Posterior vena cava (tissue), 2 donors: ENCODE data around the gene BCO1. TPM values are rescaled to one million over a fixed set of nuclear protein-coding genes. Genes with fewer than 3 reads are reported as not detected.
A peak's percentile ranks its signal among the peaks of the same experiment; 100 is the strongest.

Experiments
- DNase-seq: peaks from one replicate; pipeline ENCODE4 v3.0.0-alpha.2; 2020; ENCODE audit warnings: low spot score
- intact Hi-C, 2 donors: fragments of 100-400 bp; cut with DNase I; formaldehyde crosslinking; loops; one replicate each; pipeline versions ENCODE4 v1.14.1 to v1.14.2; 2022 to 2023
- total RNA-seq, 2 donors: library from RNA; stranded (reverse); fragmentation: NEBNext Ultra II Directional; extraction: Animal tissue kit (Norgen Biotek cat#: 25700); gene quantifications; one replicate each; pipeline ENCODE4 v1.2.1, GENCODE V29; 2021
- donor health status: DM: yes; HTN: yes; CAD: no.
- donor health status: DM: yes; HTN: yes; CAD: no.

BCO1 gene
- total RNA-seq, 2 donors from 2014 or later: not detected

GRCh38 chr16:81266680-81267095 is 28.2 kb downstream of the BCO1 start:
- DNase-seq: no peak
- intact Hi-C loops: no loop called here

GRCh38 chr16:81268509-81268908 is 30.0 kb downstream of the BCO1 start:
- DNase-seq: no peak
- intact Hi-C loops: no loop called here

GRCh38 chr16:81273223-81273950 is 34.9 kb downstream of the BCO1 start:
- no peak for DNase-seq
- intact Hi-C loops: no loop called here

- intact Hi-C loops: no loop called here
- no peak for DNase-seq
Measured at GRCh38 chr16:81275064-81275532, 36.6 kb downstream of the BCO1 start.

- DNase-seq: no peak
- intact Hi-C loops: no loop called here
Measured at GRCh38 chr16:81275795-81276194, 37.3 kb downstream of the BCO1 start.

- DNase-seq: no peak
- intact Hi-C loops: no loop called here
Measured at GRCh38 chr16:81276323-81276722, 37.8 kb downstream of the BCO1 start.

- intact Hi-C loops: no loop called here
Measured at GRCh38 chr16:81277541-81278080, 39.1 kb downstream of the BCO1 start.

GRCh38 chr16:81278526-81278925 is 40.0 kb downstream of the BCO1 start:
- intact Hi-C loops: no loop called here
- peak; percentile 19 for DNase-seq

More at GRCh38 chr16:81277541-81278080, 39.1 kb downstream of the BCO1 start:
- DNase-seq: no peak

GRCh38 chr16:81279392-81279791 is 40.9 kb downstream of the BCO1 start:
- intact Hi-C loops: no loop called here

GRCh38 chr16:81280393-81280792 is 41.9 kb downstream of the BCO1 start:
- intact Hi-C loops: no loop called here
- no peak for DNase-seq

More at GRCh38 chr16:81279392-81279791, 40.9 kb downstream of the BCO1 start:
- DNase-seq: no peak

GRCh38 chr16:81283044-81283443 is 44.6 kb downstream of the BCO1 start:
- intact Hi-C loops: no loop called here

GRCh38 chr16:81284995-81285600 is 46.6 kb downstream of the BCO1 start:
- peak; percentile 22 for DNase-seq

More at GRCh38 chr16:81283044-81283443, 44.6 kb downstream of the BCO1 start:
- peak; percentile 19 for DNase-seq

GRCh38 chr16:81286190-81286589 is 47.7 kb downstream of the BCO1 start:
- DNase-seq: peak; percentile 2
- intact Hi-C loops: no loop called here

More at GRCh38 chr16:81284995-81285600, 46.6 kb downstream of the BCO1 start:
- intact Hi-C loops: no loop called here

- intact Hi-C loops: no loop called here
- DNase-seq: peak; percentile 58
Measured at GRCh38 chr16:81291117-81291516, 52.6 kb downstream of the BCO1 start.

- intact Hi-C loops: no loop called here
- no peak for DNase-seq
Measured at GRCh38 chr16:81292936-81293335, 54.4 kb downstream of the BCO1 start.

GRCh38 chr16:81293909-81294802 is 55.7 kb downstream of the BCO1 start:
- intact Hi-C loops: no loop called here

GRCh38 chr16:81296631-81297030 is 58.1 kb downstream of the BCO1 start:
- intact Hi-C loops: no loop called here
- no peak for DNase-seq

More at GRCh38 chr16:81293909-81294802, 55.7 kb downstream of the BCO1 start:
- no peak for DNase-seq

- intact Hi-C loops: no loop called here
- DNase-seq: no peak
Measured at GRCh38 chr16:81307770-81308169, 69.3 kb downstream of the BCO1 start.

- intact Hi-C loops: no loop called here
Measured at GRCh38 chr16:81310045-81310644, 71.7 kb downstream of the BCO1 start.

More at GRCh38 chr16:81310045-81310644, 71.7 kb downstream of the BCO1 start:
- no peak for DNase-seq
